Pancreas (tissue), 10 donors: ENCODE data around the gene CNMD. TPM values are rescaled to one million over a fixed set of nuclear protein-coding genes. Genes with fewer than 3 reads are reported as not detected.
"Not testable (repeated sequence)": the region's sequence is repeated elsewhere in the genome, so short reads cannot be mapped to it uniquely, and the experiment has no call there.

Source experiments
- ATAC-seq, 4 donors: fragments of 200-7000 bp; cut with Tn5 transposase; one replicate each; pipeline versions ENCODE4 v1.8.0 to v1.9.1; 2020; ENCODE audit warnings: mild to moderate bottlenecking in 4 of 4, moderate library complexity in 4 of 4
- DNase-seq, 6 donors: peaks; one replicate each; pipeline ENCODE4 v3.0.0-alpha.2; 2020
- FAIRE-seq: peaks from 2 replicates; lab custom pipeline; 2012; peaks lifted over from hg19 to GRCh38; lab: Jason Lieb, UNC
- H3K27ac ChIP-seq, 4 donors: fragments of 200-600 bp; sonication (generic); 1 replicate in 3 of 4; 2 replicates in 1 of 4; pipeline versions ENCODE4 v1.5.0 to v1.8.0; 2020
- H3K27me3 ChIP-seq, 4 donors: fragments of 200-600 bp; one replicate each; pipeline ENCODE4 v1.8.0; 2021
- H3K36me3 ChIP-seq, 3 donors: fragments of 200-600 bp; sonication (generic) in 1 of 3; one replicate each; pipeline versions ENCODE4 v1.5.0 to v1.8.0; 2020 to 2021
- H3K4me1 ChIP-seq, 3 donors: fragments of 200-600 bp; one replicate each; pipeline ENCODE4 v1.8.0; 2021
- H3K4me3 ChIP-seq, 4 donors: fragments of 200-600 bp; sonication (generic) in 2 of 4; one replicate each; pipeline versions ENCODE4 v1.5.0 to v1.8.0; 2020 to 2021
- H3K9me3 ChIP-seq, 4 donors: fragments of 200-600 bp; one replicate each; pipeline ENCODE4 v1.8.0; 2021
- CTCF ChIP-seq, 4 donors: fragments of 200-600 bp; sonication (generic) in 3 of 4; IDR thresholded peaks; one replicate each; pipeline versions ENCODE4 v1.5.0 to v1.8.0; 2021; ENCODE audit warnings: antibody characterized with exemption in 4 of 4
- WGBS, 2 donors: extraction: QIAGEN DNeasy Blood & Tissue Kit; methylation state at CpG; one replicate each; pipeline ENCODE4 v1.1.7; 2013; 5-methylcytosine and 5-hydroxymethylcytosine counted together
- intact Hi-C, 3 donors: fragments of 100-400 bp; cut with DNase I; formaldehyde crosslinking; loops; one replicate each; pipeline versions ENCODE4 v1.11.1 to v1.14.2; 2022
- polyA plus RNA-seq, 2 donors: library from polyadenylated mRNA; stranded (reverse); fragments of 200-250 nt; gene quantifications; one replicate each; pipeline ENCODE4 v1.2.3, GENCODE V29; 2013
- total RNA-seq, 6 donors: library from RNA; stranded (reverse); fragmentation: NEBNext Ultra II Directional in 4 of 6; extraction: Animal tissue kit (Norgen Biotek cat#: 25700) in 4 of 6; gene quantifications; one replicate each; pipeline versions ENCODE4 v1.2.1 to v1.2.4, GENCODE V29; 2021 to 2023
- donor health status: healthy with polysubstance abuse.
- donor health status: DM: no; HTN: no; CAD: no; lungs with moderate emphysema.
- donor health status: DM: no; HTN: no; CAD: no.
- donor health status: control.
- donor health status: control.
- donor health status: Bipolar disorder and iron deficiency.
- donor health status: DM: yes; HTN: yes; CAD: no.
- donor health status: DM: no; HTN: no; CAD: no.
- donor health status: DM: no; HTN: no; CAD: no.
- donor health status: DM: yes; HTN: yes; CAD: no.

Gene CNMD
- total and polyA plus RNA-seq, 8 donors, result 0.19 to 3.7 (median 0.30) TPM; not detected in 2

DNA sequence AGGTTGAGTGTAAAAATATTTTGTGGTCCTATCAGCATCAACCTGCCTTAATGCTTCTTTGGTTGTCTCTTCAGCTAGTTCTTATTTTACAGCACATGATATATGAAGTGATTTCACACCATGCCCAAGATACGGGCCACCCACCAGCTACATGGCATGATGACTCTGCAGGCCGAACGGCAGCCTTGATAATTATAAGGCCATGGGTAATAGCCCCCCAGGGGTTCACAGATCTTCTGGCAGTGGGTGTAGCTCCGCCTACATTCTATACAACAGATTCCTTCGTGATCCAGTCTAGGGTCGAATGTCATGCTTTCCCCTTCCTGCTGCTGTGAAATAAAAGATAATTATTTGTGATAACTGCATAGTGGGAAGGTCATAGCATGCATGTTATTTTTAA lies 36.1 kb downstream of the CNMD start:
- intact Hi-C loops, result no loop called here
- ATAC-seq, result no peak
- TF ChIP-seq CTCF (IDR thresholded peaks at IDR 0.05), result no peak
- Histone ChIP-seq H3K4me3 (no peak overlapping the region), H3K27ac (no peak overlapping the region), H3K27me3 (no peaks in the 10 kb centered on the region), H3K4me1 (no peaks in the 10 kb centered on the region), H3K36me3 (no peaks in the 10 kb centered on the region), H3K9me3 (no peaks in the 10 kb centered on the region)
- no peak for DNase-seq
- 62 to 72% methylated on average over 6 of the region's 6 CpGs for WGBS, 2 donors
- FAIRE-seq, result no peak

- Histone ChIP-seq H3K27ac (no peak overlapping the region), H3K9me3 (no peaks in the 10 kb centered on the region), H3K4me1 (no peaks in the 10 kb centered on the region), H3K36me3 (no peaks in the 10 kb centered on the region), H3K4me3 (no peak overlapping the region), H3K27me3 (no peaks in the 10 kb centered on the region)
- no peak for DNase-seq
- intact Hi-C loops, result no loop called here
- 83 to 87% methylated on average over 6 of the region's 6 CpGs for WGBS, 2 donors
- FAIRE-seq, result no peak
- no peak for TF ChIP-seq CTCF (IDR thresholded peaks at IDR 0.05)
- no peak for ATAC-seq
These were observed 37.7 kb downstream of the CNMD start for GRCh38 chr13:52701728-52702465.

- FAIRE-seq (no peak), ATAC-seq (no peak), DNase-seq (no peak)
- no peak for TF ChIP-seq CTCF (IDR thresholded peaks at IDR 0.05)
- H3K36me3 ChIP-seq, result no peaks in the 10 kb centered on the region
- H3K9me3 ChIP-seq, result no peaks in the 10 kb centered on the region
- no peak overlapping the region for H3K27ac ChIP-seq
- 92 to 94% methylated on average over 5 of the region's 5 CpGs for WGBS, 2 donors
- intact Hi-C loops, result no loop called here
- H3K4me1 ChIP-seq, result no peaks in the 10 kb centered on the region
- no peaks in the 10 kb centered on the region for H3K27me3 ChIP-seq
- H3K4me3 ChIP-seq, result no peak overlapping the region
These were observed 43.1 kb downstream of the CNMD start for GRCh38 chr13:52696566-52696965.

DNA sequence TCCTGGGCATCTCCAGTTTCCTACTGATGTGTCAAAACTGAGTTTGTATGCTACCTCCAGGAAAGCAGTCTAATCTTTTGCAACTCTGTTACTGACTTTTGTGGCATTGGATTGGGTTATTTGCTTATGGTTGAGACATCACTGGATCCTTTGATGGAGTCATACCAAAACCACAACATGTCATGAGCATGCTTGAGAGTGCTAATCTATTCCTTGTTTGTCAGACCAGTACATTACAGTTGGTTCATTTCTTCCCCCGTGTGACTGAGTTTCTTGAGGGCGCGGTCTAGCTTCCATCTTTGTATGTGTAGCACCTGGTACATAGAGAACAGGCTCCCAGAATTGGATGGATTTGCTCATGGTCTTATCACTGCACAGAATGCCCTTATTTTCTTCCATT lies 43.8 kb downstream of the CNMD start:
- Histone ChIP-seq H3K27me3 (no peaks in the 10 kb centered on the region), H3K36me3 (no peaks in the 10 kb centered on the region), H3K4me3 (no peak overlapping the region), H3K27ac (no peak overlapping the region), H3K4me1 (no peaks in the 10 kb centered on the region), H3K9me3 (no peaks in the 10 kb centered on the region)
- no peak for FAIRE-seq
- WGBS, 2 donors, result 92 to 96% methylated on average over 3 of the region's 3 CpGs
- DNase-seq, result no peak
- no peak for TF ChIP-seq CTCF (IDR thresholded peaks at IDR 0.05)
- ATAC-seq, result no peak
- intact Hi-C loops, result no loop called here

DNA sequence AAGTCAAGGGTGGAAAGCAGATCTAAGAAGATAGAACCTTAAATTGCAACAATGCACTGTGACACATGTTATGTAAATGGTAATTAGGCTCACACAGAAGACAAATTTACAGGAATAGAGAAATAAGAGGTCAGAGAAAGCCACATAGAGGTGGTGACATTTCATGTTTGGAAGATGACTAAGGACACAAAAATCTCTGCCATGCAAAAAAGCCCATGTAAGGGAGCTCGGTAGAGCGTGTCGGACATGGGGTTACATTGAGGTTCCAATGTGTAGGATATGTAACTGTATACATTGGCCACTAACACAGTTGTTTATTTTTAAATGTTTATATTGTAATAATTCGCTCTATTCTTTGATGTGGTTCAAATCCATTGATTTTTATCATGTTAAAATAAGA lies 53.2 kb downstream of the CNMD start:
- FAIRE-seq, result no peak
- no peak for ATAC-seq
- Histone ChIP-seq H3K27ac (no peak overlapping the region), H3K36me3 (peaks cover 0 to 22% (median 0%) of the 10 kb centered on the region in 3 donors), H3K4me1 (no peaks in the 10 kb centered on the region), H3K27me3 (no peaks in the 10 kb centered on the region), H3K4me3 (no peak overlapping the region), H3K9me3 (no peaks in the 10 kb centered on the region)
- WGBS, 2 donors, result 96 to 98% methylated on average over 4 of the region's 4 CpGs
- no peak for TF ChIP-seq CTCF (IDR thresholded peaks at IDR 0.05)
- intact Hi-C loops, result no loop called here
- DNase-seq, result no peak

- H3K9me3 ChIP-seq, intact Hi-C loops, H3K4me1 ChIP-seq, H3K4me3 ChIP-seq, H3K27me3 ChIP-seq, ATAC-seq, DNase-seq, FAIRE-seq, H3K27ac ChIP-seq: not testable (repeated sequence)
- peaks cover 0 to 26% (median 2%) of the 10 kb centered on the region in 3 donors for H3K36me3 ChIP-seq
- WGBS, 2 donors, result 96 to 98% methylated on average over 9 of the region's 9 CpGs
These were observed 53.8 kb downstream of the CNMD start for GRCh38 chr13:52685806-52686205.
